ENCODE results near the gene SZT2. TPM values are rescaled to one million over a fixed set of nuclear protein-coding genes. Genes with fewer than 3 reads are reported as not detected.
"Not testable (repeated sequence)": the region's sequence is repeated elsewhere in the genome, so short reads cannot be mapped to it uniquely, and the experiment has no call there.

The SZT2 gene
- total RNA-seq, 6 experiments from 2014 or later = 12.7 to 30.4 (median 19.2) TPM

DNA sequence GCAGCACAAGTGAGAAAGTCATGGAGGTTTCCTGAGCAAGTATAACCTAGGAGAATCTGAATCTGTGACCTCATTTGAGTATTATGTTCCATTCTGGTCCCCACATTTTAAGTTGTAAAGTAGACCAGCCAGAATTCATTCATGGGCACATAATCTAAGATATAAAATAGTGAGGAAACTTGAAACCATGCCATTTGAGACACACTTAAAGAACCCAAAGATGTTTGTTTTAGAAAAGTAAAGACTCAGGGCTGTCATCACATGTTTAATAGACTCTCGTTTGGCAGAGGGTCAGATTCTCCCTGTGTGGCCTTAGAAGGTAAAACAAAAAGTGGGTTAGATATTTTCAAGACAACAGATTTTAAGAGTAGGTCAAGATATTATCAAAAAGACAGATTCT lies 6.4 kb downstream of the SZT2 start:
- peaks cover 0 to 1% (median 0%) of the 10 kb centered on the region in 4 donors for H3K4me1 ChIP-seq
- peaks cover 0 to 3% (median 0%) of the 10 kb centered on the region in 4 donors for H3K36me3 ChIP-seq
- ATAC-seq = no peak
- TF ChIP-seq, protein P1, sequence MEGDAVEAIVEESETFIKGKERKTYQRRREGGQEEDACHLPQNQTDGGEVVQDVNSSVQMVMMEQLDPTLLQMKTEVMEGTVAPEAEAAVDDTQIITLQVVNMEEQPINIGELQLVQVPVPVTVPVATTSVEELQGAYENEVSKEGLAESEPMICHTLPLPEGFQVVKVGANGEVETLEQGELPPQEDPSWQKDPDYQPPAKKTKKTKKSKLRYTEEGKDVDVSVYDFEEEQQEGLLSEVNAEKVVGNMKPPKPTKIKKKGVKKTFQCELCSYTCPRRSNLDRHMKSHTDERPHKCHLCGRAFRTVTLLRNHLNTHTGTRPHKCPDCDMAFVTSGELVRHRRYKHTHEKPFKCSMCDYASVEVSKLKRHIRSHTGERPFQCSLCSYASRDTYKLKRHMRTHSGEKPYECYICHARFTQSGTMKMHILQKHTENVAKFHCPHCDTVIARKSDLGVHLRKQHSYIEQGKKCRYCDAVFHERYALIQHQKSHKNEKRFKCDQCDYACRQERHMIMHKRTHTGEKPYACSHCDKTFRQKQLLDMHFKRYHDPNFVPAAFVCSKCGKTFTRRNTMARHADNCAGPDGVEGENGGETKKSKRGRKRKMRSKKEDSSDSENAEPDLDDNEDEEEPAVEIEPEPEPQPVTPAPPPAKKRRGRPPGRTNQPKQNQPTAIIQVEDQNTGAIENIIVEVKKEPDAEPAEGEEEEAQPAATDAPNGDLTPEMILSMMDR (IDR thresholded peaks at IDR 0.05) = no peak
- intact Hi-C loops (cut with DNase I) = no loop called here
- no peaks in the 10 kb centered on the region for H3K27me3 ChIP-seq
- DNase-seq = no peak
- H3K9me3 ChIP-seq = no peaks in the 10 kb centered on the region
- H3K4me3 ChIP-seq = no peak overlapping the region
- no peak overlapping the region for H3K27ac ChIP-seq
- 69% methylated on average over 1 of the region's 1 CpG for whole genome bisulfite sequencing (ENCODE audit: insufficient coverage, low coverage, low lambda C conversion rate, missing lambda C conversion rate)

DNA sequence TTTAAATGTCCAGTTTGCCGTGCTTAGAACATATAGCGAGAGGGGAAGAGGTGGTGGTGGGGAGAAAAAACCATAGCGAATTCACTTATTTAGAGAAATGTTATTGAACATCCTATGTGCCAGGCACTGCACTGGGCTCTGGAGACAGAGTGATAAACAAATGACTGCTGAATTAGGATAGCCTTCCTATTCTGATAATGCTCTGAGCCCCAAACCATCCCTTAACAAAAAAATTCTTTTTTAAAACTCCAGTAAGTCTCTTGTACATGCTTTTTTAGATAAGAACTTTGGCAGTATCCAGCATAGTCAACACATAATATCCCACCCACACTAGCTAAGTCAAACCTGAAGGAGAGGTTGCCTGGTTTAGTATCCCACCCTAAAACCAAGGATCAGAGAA lies 8.5 kb downstream of the SZT2 start:
- intact Hi-C loops (cut with DNase I) = no loop called here
- no peak for ATAC-seq

DNA sequence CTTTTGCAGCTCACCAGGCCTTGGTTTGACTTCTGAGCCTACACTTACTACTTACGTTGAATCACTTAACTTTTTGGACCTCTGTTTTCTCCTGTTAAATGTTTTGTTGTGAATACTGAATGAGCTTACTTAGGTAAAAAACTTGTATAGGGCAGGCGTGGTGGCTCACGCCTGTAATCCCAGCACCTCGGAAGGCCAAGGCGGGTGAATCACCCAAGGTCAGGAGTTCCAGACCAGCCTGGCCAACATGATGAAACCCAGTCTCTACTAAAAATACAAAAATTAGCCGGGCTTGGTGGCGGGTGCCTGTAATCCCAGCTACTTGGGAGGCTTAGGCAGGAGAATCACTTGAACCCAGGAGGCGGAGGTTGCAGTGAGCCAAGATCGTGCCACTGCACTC lies 10.7 kb downstream of the SZT2 start:
- not testable (repeated sequence) for ATAC-seq

More for the DNA sequence above, 8.5 kb downstream of the SZT2 start:
- Histone ChIP-seq H3K27ac (no peak overlapping the region), H3K36me3 (peaks cover 0 to 3% (median under 1%) of the 10 kb centered on the region in 4 donors), H3K4me1 (no peaks in the 10 kb centered on the region), H3K9me3 (no peaks in the 10 kb centered on the region), H3K4me3 (no peak overlapping the region), H3K27me3 (no peaks in the 10 kb centered on the region)
- no peak for DNase-seq
- TF ChIP-seq, protein P1 (IDR thresholded peaks at IDR 0.05) = no peak
- TF ChIP-seq POLR2A (IDR thresholded peaks at IDR 0.05) = no peak
- 92% methylated on average over 3 of the region's 3 CpGs for WGBS (ENCODE audit: insufficient coverage, low coverage, low lambda C conversion rate, missing lambda C conversion rate)

DNA sequence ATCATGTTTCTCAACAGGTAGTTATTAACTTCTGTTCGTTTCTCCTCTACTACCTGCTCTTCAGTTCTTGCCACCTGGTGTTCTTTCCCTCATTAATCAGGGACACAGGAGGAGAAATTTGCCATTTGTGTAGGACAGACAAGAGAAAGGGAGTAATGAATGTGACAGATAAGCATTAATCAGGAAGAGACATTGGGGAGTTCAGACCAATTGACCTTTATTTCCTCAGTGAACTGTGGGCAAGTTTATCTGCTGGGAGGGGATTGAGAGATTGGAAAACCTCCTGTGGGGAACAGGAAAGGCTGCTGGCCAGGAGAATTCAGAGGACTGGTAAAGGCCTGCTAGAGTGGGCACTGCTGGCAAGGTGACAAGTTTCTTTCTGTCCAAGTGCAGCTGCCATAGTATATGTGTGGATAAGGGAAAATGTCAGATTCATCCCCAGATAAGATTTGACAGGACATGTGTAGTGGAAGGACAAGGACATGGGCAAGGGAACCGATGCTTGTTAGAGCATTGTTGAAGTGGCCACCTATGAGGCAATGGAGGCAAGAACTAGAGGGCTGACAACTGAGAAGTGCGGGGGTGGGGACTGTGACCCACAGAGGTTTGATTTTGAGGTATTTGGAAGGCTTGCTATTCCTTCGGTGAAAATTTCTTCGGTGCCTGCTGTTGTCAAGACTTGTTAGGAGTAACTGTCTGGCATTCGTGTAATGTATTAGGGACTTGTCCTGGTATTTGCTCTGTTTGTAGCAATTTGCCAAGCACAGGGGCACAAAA lies 12.6 kb downstream of the SZT2 start:
- H3K9me3 ChIP-seq = no peaks in the 10 kb centered on the region
- TF ChIP-seq, protein P1 (IDR thresholded peaks at IDR 0.05) = no peak
- TF ChIP-seq POLR2A (IDR thresholded peaks at IDR 0.05) = no peak
- no peak overlapping the region for H3K27ac ChIP-seq
- H3K4me3 ChIP-seq = no peak overlapping the region
- DNase-seq (no peak), ATAC-seq (no peak)
- no peaks in the 10 kb centered on the region for H3K27me3 ChIP-seq
- WGBS (ENCODE audit: insufficient coverage, low coverage, low lambda C conversion rate, missing lambda C conversion rate) = 88% methylated on average over 5 of the region's 6 CpGs
- no peaks in the 10 kb centered on the region for H3K4me1 ChIP-seq
- H3K36me3 ChIP-seq = peaks cover 0 to 35% (median 18%) of the 10 kb centered on the region in 4 donors
- intact Hi-C loops (cut with DNase I) = loop anchor here in 1 of 2 donors (10.0 kb wide), 1 partner anchor 177 kb away; no protein-coding TSS in a partner anchor

More for the DNA sequence above, 10.7 kb downstream of the SZT2 start:
- 100% methylated on average over 7 of the region's 9 CpGs for WGBS (ENCODE audit: insufficient coverage, low coverage, low lambda C conversion rate, missing lambda C conversion rate)
- intact Hi-C loops (cut with DNase I) = loop anchor here in 1 of 2 donors (10.0 kb wide), 1 partner anchor 176 kb away; no protein-coding TSS in a partner anchor
- not testable (repeated sequence) for H3K4me3 ChIP-seq, DNase-seq, H3K4me1 ChIP-seq, H3K27me3 ChIP-seq, H3K27ac ChIP-seq, H3K9me3 ChIP-seq
- peaks cover 0 to 19% (median 13%) of the 10 kb centered on the region in 4 donors for H3K36me3 ChIP-seq

DNA sequence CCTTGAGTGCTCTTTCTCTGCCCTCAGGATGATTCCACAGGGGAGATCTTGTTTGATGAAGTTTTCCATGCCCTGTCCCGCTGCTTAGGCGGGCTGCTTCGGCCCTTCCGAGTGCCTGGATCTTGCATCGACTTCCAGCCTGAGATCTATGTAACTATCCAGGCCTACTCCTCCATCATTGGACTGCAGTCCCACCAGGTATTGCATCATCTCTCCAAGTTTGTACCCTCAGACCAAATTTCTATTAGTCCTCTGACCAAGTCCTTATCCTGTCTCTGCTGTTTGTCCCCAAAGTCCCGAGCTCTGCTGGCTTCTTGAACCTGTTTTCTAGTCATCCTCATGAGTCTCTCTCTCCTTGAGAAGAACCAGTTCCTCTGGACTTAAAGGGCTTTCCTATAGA lies 14.7 kb downstream of the SZT2 start:
- Histone ChIP-seq H3K27me3 (no peaks in the 10 kb centered on the region), H3K9me3 (no peaks in the 10 kb centered on the region), H3K4me3 (no peak overlapping the region), H3K27ac (no peak overlapping the region), H3K36me3 (peaks cover 0 to 47% (median 20%) of the 10 kb centered on the region in 4 donors), H3K4me1 (no peaks in the 10 kb centered on the region)
- 82% methylated on average over 1 of the region's 6 CpGs for WGBS (ENCODE audit: insufficient coverage, low coverage, low lambda C conversion rate, missing lambda C conversion rate)
- intact Hi-C loops (cut with DNase I) = loop anchor here in 1 of 2 donors (10.0 kb wide), 1 partner anchor 180 kb away; no protein-coding TSS in a partner anchor
- DNase-seq (no peak), ATAC-seq (no peak)
- TF ChIP-seq POLR2A (IDR thresholded peaks at IDR 0.05) = no peak
- TF ChIP-seq, protein P1 (IDR thresholded peaks at IDR 0.05) = no peak

Data from right lobe of liver (tissue), 6 donors.